Neural progenitor cell (in vitro differentiated cells): ENCODE data around the gene ISL2.

ENCODE experiments used
- CTCF ChIP-seq: fragments of 200-600 bp; sonication (generic); IDR thresholded peaks from 2 replicates; pipeline ENCODE4 v1.5.1; 2017; ENCODE audit warnings: antibody characterized with exemption, mild to moderate bottlenecking
- EZH2phosphoT487 ChIP-seq: fragments of 200-600 bp; sonication (generic); IDR thresholded peaks from 2 replicates; pipeline ENCODE4 v1.6.1; 2017; ENCODE audit warnings: antibody characterized with exemption

DNA sequence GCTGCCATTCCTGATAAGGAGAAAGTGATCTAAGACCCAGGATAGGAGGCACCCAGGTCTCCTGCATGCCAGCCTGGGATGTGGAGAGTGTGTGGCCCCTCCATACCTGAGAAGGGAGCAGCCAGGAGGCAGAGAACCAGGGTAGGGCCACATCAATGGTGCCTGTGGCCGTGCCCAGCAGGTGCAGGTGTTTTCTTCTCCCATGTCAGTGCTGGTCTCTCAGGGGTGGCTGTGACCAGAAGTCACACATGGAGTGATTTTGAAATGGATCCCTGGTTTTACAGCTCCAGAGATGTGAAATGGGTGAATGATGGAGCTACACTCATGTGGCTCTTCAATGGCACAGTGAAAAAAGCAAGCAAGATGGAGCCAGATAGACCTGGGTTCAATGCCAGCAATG is 3.3 kb upstream of the ISL2 start:
- TF ChIP-seq EZH2phosphoT487 (no peak), CTCF (no peak)
